ENCODE measurements around the gene ITGA6.

The ITGA6 gene
- long read RNA-seq, donor 1, full-length matches to known transcripts = 6 of 6 reads
- long read RNA-seq, donor 1, partial matches to known transcripts = 0 of 6 reads
- long read RNA-seq, donor 1, other reads (novel, unspliced or antisense) = 0 of 6 reads
- long read RNA-seq, donor 2, full-length matches to known transcripts = 6 of 14 reads
- long read RNA-seq, donor 2, partial matches to known transcripts = 8 of 14 reads
- long read RNA-seq, donor 2, other reads (novel, unspliced or antisense) = 0 of 14 reads
- long read RNA-seq, donor 3, full-length matches to known transcripts = 3 of 3 reads
- long read RNA-seq, donor 3, partial matches to known transcripts = 0 of 3 reads
- long read RNA-seq, donor 3, other reads (novel, unspliced or antisense) = 0 of 3 reads
- long read RNA-seq, donor 4, full-length matches to known transcripts = 6 of 28 reads
- long read RNA-seq, donor 4, partial matches to known transcripts = 22 of 28 reads
- long read RNA-seq, donor 4, other reads (novel, unspliced or antisense) = 0 of 28 reads
- long read RNA-seq, donor 5, full-length matches to known transcripts = 5 of 11 reads
- long read RNA-seq, donor 5, partial matches to known transcripts = 6 of 11 reads
- long read RNA-seq, donor 5, other reads (novel, unspliced or antisense) = 0 of 11 reads
- long read RNA-seq, donor 6, full-length matches to known transcripts = 3 of 8 reads
- long read RNA-seq, donor 6, partial matches to known transcripts = 5 of 8 reads
- long read RNA-seq, donor 6, other reads (novel, unspliced or antisense) = 0 of 8 reads
- long read RNA-seq, donor 7, full-length matches to known transcripts = 7 of 26 reads
- long read RNA-seq, donor 7, partial matches to known transcripts = 19 of 26 reads
- long read RNA-seq, donor 7, other reads (novel, unspliced or antisense) = 0 of 26 reads
- long read RNA-seq, donor 8, full-length matches to known transcripts = 2 of 8 reads
- long read RNA-seq, donor 8, partial matches to known transcripts = 6 of 8 reads
- long read RNA-seq, donor 8, other reads (novel, unspliced or antisense) = 0 of 8 reads

DNA sequence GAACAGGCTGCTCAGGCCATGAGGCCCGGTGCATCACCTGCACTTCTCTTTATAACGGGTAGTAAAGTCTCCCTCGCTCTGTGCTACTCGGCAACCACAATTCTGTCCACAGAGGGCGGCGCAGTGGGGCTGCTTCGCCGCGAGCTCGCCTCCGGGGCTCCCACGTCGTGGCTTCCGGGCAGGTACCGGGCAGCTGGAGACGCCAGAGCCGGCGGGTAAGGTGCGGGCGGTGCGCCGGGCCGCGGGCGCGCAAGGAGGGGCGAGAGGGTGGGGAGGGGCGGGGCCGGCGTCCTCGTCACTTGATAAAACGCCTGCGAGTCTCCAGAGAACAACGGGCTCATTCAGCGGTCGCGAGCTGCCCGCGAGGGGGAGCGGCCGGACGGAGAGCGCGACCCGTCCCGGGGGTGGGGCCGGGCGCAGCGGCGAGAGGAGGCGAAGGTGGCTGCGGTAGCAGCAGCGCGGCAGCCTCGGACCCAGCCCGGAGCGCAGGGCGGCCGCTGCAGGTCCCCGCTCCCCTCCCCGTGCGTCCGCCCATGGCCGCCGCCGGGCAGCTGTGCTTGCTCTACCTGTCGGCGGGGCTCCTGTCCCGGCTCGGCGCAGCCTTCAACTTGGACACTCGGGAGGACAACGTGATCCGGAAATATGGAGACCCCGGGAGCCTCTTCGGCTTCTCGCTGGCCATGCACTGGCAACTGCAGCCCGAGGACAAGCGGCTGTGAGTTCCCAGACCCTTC is at the start of gene ITGA6:
TSS of gene ITGA6 (plus strand) at position 331 of the 734 bp plus-strand sequence.
- DNase-seq = peak; percentile 90

DNA sequence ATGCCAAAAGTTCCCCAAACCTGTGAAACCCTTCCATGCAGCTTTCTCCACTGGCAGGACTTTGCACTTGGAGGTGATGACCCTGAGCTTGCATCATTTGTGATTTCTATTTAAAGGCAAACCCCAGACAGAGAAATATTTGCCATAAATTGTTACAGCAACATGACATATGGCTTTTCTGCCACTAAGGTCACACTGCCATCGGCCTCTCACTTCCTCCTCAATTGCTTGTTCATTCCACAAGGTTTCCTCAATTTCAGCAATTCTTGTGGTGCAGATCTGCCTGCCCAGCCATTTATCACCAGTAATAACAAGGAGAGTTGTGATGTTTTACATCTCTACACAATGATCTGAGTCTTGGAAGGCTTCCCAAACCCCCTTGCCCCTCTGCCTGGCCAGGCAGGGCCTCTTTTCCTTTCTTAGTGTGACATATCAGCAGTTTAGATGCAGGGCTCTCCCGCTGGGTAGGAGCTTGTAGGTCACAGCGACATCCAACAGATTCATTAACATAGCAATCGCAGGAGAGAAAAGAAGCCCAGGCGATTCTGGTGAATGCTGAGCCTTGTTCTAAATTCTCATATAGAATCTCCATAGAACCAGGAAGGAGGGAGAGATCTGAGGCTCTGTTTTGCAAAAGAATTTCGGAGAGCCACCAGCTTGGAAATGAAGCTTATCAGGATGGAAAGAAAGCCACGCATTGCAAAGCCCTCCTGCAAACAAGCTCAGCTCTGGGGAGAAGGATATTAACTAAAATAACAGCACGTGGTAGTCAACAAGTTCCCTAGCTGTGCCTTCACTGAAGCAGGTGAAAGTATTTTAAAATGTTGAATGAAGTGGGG is 46.7 kb upstream of the ITGA6 start:
- DNase-seq = peak; percentile 39

DNA sequence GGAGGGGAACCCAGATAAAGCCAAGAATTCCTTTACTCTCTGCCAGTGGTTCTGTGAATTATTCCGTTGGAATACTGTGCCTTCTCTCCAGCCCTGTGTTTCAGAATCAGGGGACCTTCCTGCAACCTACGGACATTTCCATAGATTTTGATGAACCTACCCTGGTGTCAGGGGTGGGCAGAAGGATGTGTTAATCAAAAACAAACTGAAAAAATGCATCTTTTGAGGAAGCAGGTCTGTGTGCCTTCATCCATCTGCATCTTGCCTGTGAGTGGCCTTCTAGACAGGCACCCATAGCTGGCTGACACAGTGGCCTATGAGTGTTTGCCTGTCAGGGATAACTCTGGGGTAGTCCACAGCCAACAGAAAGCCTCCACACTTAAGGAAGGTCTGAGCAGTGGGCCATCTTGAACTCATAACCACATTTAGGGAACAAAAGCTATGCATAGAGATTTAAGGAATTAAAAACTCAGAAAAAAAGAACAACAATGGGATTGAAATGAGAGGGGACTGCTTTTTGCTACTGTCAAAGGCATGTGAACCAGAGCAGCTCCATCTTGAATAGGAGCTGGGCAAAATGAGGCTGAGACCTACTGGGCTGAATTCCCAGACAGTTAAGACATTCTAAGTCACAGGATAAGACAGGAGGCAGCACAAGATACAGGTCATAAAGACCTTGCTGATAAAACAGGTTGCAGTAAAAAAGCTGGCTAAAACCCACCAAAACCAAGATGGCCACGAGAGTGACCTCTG is 45.9 kb upstream of the ITGA6 start:
- DNase-seq = no peak

DNA sequence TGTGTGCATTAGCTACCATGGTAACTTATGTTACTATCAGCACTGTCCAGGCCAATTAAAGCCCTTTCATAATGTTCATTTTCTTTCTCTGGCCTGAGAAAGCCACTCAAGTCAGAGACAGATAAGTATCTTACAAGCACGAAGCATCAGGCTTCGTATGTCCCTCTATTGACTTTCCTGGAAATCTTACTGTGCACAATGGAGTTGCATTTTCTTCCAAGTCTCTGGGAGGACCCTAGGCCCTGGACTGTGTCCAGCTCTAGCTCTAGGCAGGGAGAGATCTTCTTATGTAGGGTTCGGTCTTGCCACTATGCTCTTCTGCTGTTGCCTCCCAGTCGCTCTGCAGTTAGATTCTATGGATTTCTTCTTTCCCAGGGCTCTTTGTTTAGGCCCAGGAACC is 40.0 kb upstream of the ITGA6 start:
- DNase-seq = no peak

DNA sequence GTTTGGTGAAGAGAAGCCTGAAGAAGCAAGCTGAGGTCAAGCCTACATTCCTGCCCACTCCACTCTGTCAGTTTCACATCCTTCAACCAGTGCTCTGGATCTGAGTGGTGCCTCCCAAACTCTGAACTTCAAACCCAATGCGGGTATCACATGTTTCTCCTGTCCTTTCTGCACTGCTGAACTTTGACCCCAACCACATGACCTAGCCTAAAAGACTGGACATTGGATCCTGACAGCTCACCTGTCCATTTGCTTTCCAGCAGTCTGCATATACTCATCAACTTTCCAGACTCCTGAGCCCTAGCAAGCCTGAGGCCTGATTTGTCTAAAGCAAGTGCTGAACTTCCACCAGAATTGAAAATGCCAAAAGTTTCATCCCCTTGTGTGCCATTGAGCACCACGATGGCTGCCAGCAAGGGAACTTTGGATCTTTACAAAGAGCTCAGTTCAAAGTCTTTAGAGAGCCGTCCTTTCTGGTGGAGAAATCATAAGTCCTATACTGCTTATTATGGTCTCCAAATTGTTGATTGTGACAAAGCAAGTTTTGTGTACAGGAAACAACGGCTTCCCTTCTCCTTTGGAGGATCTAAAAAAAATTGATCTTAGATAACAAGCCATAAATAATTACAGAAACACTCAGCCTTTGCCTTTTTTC is 37.6 kb upstream of the ITGA6 start:
- DNase-seq = no peak

DNA sequence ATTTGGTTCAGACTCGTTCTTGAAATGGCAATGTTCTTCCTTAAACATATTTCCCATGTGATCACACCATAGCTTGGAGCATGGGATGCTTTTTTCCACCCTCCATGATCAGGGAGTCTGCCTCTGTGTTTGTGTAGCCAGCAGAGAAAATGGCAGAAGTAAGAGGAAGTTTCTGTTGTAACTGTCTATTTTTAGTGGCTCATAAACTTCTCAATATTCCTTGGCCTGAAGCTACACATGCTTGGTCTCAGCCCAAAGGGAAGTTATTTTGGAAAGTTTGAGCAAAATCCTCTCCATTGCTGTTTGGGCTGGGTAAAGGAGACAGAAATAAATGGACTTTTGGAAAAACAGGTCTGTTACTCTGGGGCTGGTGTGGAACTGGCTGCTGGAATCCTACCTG is 33.4 kb upstream of the ITGA6 start:
- no peak for DNase-seq

DNA sequence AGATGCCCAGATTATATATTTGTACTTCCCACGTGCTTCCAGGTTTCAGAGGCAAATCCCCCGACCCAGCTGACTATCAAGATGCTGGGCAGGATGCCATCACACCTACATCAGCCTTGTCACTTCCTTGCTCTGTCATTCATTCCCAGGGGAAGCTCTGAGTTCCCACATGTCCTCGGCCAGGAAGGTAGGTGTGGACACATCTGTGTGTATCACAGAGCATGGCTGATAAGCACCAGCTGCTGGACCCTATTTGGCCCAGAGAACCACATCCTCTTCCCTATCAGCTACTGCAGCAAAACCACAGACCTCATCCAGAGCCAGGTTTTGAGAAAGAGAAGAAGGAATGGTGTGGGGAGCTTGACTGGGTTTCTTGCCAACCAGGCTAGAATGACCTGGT is 31.9 kb upstream of the ITGA6 start:
- no peak for DNase-seq

DNA sequence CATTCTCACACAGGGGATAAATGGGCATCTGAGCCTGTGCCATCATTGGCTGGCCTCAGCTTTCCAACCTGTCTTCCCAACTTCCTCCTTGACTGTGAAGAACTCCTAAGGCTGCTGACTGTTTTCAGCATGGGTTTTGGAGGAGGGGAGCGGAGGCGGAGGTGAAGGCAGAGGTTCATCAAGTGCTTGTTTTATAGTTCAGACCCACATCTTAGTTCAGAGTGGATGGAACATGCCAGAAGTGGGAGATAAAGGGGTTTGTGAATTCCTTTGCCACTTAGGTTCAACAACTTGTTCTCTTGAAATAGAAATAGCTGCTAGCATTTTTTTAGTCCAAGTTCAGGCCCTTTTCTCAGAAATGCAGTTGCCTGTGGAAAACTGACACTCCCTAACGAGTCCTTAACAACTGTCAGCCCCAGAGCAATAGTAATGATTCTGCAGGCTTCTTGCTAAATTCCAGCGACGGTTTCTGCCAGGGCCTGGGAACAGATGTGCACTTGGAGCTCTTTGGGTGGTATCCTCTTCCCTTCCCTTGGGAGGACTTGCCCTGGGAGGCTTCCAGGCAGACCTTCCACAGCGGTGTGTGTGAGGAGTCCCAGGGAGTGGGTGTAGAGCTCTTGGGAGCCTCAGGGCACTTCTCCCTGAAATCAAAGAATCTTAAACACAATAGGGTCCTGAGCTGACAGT is 30.1 kb upstream of the ITGA6 start:
- DNase-seq = no peak

DNA sequence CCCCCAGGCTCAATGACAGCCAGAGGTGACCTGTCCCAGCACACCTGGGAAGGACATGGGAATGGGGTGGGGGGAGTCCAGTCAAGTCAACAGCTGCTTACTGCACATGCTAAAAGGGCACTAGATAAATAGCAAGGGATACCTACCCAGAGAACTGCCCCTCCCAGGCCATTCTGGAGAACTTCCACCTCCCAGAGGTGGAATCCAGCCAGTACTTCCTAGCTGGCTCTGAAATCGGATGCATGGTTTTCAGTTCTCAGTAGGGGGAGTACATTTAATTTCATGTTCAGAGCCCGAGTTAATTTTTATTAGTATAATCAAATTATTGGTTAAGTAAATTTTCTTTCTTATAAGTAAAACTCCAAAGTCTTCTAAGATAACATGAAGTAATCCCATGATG is 28.9 kb upstream of the ITGA6 start:
- DNase-seq = no peak

DNA sequence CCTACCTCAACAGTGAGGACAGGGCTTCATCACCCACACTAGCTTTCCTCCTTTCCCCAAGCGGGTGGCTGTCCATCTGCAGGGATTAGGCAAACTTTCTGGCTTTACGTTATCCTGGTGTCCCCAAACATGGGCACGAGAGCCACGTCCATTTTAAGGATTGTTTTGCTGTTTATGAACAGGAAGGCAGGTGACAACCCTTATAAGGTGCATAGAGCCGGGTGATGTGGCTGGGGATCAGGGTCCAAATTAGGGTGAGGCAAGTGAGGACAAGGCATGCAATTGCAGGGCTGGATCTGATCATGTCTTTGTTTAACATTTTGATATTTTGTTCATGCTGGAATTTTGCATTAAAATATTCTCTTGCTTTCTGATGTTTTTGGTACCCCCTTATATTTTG is 27.6 kb upstream of the ITGA6 start:
- DNase-seq = no peak

DNA sequence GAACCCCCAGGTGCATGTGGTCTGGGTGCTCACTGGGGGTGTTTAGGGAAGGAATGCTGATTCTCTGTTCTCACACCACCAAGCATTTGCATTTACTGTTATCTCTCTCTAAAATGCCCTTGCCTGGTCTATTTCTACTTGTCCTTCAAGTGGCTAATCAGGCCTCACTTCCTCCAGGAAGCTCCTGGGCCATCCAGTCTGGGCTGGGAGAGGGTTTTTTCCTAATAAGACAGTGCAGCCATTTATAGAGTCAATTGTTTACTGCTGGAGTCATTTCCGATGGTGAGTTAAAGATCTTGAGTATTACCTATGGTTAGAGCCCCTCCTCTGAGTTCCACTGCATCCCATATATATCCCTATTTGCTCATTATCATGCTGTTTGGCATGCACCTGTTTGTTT is 25.2 kb upstream of the ITGA6 start:
- DNase-seq = no peak

DNA sequence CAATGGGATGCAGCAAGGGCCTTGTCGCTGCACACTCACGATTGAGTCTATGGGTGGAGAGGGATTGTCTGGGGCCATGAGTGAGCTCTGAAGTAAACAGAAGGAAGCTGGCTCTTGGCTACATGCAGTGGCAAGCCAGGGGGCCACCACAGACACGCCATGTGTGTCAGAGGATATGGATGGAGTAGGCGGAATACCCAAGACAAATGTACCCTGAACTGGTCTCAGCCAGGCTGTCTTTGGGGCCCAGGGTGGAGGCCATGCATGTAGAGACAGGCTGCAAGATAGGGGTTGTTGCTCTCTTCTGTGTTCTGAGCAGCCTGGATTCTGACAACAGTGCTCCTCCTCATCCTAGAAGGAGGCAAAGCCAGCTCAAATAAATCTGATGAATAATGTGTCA is 24.0 kb upstream of the ITGA6 start:
- DNase-seq = no peak

DNA sequence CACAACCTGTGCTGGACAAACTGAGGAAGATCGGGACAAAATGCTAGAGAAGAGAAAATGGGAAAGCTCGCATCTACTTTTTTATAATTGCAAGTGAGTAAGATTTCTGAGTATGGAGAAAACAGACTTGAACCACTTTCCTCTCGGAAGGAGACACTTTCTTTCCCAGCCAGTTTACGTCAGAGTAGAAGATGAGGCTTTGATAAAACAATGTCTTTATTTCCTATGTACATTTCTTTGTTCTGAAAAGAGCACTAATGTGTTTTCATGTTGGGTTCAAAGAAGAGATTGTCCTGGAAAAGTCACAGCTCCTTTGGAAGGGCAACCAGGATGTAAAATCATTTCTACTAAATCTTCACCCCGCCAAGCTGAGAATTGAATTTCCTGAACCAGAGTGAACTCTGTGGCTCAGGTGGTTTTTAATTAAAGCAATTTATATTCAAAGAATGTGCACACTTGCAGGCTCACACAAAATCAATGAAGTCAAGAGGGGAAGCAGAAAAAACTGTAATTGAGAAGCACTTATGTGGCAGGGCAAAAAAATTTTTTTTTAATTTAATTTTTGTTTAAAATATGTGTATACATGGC is 23.4 kb upstream of the ITGA6 start:
- no peak for DNase-seq

DNA sequence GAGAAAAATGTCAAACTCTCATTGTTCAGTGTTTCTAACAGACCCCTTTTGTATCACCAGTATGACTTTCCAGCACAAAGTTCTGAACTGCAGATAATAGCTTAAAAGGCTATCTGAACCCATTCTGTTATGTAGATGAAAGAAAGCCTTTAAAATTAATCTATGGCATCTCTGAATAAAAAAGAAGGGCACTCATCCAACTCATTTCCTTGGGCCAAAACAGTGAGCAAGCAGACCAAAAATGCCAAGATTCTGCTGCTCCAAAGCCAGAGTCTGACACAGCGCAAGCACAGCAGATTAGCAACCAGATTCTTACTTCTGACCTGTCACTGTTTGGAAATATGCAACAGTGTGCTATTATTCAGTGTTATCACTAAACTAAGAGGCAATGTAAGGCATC is 22.6 kb upstream of the ITGA6 start:
- DNase-seq = no peak

DNA sequence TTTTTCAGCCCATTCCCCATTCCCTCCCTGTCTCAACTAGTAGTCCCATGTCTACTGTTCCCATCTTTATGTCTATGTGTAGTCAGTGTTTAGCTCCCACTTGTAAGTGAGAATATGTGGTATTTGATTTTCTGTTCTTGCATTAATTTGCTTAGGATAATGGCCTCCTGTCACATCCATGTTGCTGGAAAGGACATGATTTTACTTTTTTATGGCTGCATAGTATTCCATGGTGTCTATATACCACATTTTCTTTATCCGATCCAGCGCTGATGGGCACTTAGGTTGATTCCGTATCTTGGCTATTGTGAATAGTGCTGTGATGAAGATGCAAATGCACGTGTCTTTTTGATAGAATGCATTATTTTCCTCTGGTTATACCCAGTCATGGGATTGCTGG is 21.7 kb upstream of the ITGA6 start:
- no peak for DNase-seq

DNA sequence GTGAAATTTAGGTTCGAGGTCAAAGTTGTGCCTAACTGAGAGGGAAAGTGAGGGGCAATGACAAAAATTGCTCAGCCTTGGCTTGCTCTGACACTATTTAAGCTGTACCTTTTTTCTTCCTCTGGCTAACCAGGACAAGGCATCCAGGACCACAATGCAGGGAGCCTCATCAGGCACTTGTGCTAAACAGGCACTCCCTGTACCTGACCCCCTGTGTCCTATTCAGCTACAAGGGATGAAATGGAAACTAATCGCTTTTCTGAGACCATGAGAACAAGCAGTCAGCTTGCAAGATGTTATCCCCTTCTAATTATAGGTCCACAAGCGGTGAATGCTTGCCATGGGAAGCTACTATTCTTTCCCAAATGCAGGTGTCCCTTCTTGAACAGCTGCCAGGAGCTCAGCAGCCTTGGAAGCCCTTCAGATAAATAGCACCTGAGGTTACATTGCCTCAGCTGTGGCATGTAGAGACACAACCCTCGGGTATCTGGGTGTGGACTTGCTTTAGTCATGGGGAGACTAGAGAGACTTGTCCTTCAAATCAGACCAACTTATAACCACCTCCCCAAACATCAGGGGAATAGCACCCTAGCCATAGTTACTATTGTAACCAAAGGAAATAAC is 19.1 kb upstream of the ITGA6 start:
- DNase-seq = no peak

DNA sequence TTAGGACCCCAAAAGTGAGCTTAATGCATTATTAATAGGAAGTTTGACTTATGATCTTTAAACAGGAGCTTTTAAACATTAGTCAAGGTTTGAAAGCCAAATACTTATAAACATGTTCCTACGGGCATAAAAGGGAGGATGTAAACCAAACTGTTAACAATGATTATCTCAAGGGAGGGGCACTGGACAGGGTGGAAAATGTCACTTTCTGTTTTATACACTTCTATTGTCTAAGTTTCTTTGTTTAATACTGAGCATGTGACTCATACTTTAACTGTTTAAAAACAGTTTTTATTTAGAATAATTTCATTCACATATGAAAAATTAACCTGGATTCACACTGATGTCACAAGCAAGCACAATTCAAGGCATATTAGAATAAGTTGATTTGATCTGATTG is 18.3 kb upstream of the ITGA6 start:
- no peak for DNase-seq

DNA sequence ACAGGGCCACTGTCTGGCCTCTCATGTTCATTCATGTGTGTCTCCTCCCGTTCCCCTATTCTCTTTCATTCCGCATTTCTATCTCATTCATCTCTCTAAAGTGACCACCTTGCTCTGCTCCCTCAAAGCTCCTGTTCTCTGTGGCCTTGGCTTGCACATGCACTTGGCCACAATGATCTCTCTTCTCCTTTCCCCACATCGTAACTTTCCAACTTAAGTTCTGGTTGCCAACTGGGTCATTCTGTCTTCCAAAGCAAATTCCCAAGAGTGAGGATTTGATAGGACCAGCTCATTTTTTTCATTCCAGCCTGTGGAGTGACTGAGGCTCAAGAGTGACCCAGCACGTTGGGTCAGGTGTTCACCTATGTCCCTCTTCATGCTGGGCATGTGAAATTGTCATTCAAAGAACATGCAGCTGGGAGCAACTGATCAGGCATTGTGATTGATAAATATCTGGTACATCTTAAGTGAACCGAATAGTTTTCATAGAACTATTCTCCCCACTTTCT is 14.3 kb upstream of the ITGA6 start:
- no peak for DNase-seq

Measured in right kidney (tissue), 9 donors.